ENCODE results near the gene C11orf21.

GRCh38 chr11:2289350-2289749 lies 12.4 kb downstream of the C11orf21 start:
- TF ChIP-seq EZH2phosphoT487 (IDR thresholded peaks at IDR 0.05; ENCODE audit: borderline replicate concordance, low read depth) (no peak), CTCF (IDR thresholded peaks at IDR 0.05) (no peak), TCF12 (IDR thresholded peaks at IDR 0.05) (no peak), NRF1 (IDR thresholded peaks at IDR 0.05; ENCODE audit: low read depth, low read length) (no peak), REST (IDR thresholded peaks at IDR 0.05; ENCODE audit: low read depth, low read length) (no peak)
